HepG2 (cell line): ENCODE results near the gene BCAS3. TPM values are rescaled to one million over a fixed set of nuclear protein-coding genes. Genes with fewer than 3 reads are reported as not detected.

ENCODE experiments used
- ATAC-seq: fragments of 200-7000 bp; cut with Tn5 transposase; 3 replicates; pipeline ENCODE4 v1.9.1; 2020; ENCODE audit warnings: mild to moderate bottlenecking, moderate library complexity
- BruUV-seq: library from RNA; stranded (reverse); fragments of 400-500 nt; replicated peaks from 2 replicates; lab custom pipeline; 2021; lab: Mats Ljungman, UMichigan
- CTCF ChIA-PET: fragments of 300-600 bp; formaldehyde crosslinking; extraction: SDS; loops from one replicate; lab custom pipeline; 2021; ENCODE audit warnings: low total read pairs, inconsistent platforms, low intra/inter-chr PET ratio; lab: Yijun Ruan, JAX
- POLR2A ChIA-PET: fragments of 350-600 bp; sonication (Branson Sonifier 250); formaldehyde crosslinking; loops from one replicate; lab custom pipeline; 2020; ENCODE audit warnings: antibody characterized with exemption, inconsistent platforms; lab: Yijun Ruan, JAX
- DNase-seq: peaks from one replicate; pipeline ENCODE4 v3.0.0-alpha.2; 2015; ENCODE audit warnings: low spot score
- FAIRE-seq: peaks from 3 replicates; lab custom pipeline; 2011; peaks lifted over from hg19 to GRCh38; lab: Jason Lieb, UNC
- H2AFZ ChIP-seq: one replicate; pipeline ENCODE4 v1.6.1; 2011; ENCODE audit warnings: low read length, inconsistent platforms
- H3K27ac ChIP-seq: fragments of 300-600 bp; 3 replicates; pipeline ENCODE4 v1.8.0; 2011; ENCODE audit warnings: mixed run types, mild to moderate bottlenecking, mixed read lengths, low read length, inconsistent platforms; ENCODE audit not compliant: insufficient read depth; ENCODE audit errors: extremely low read length
- H3K27me3 ChIP-seq, 2 experiments: fragments of 200-600 bp in 1 of 2; 2 replicates in 1 of 2; 3 replicates in 1 of 2; pipeline versions ENCODE4 v1.6.0 to v1.8.0; 2011; ENCODE audit warnings: low read length in 2 of 2, mild to moderate bottlenecking in 2 of 2, moderate library complexity in 2 of 2, inconsistent platforms in 1 of 2; ENCODE audit not compliant: insufficient read depth in 2 of 2, control insufficient read depth in 1 of 2
- H3K36me3 ChIP-seq, 2 experiments: fragments of 200-600 bp in 1 of 2; replicated peaks in 1 of 2; 2 replicates in 1 of 2; 3 replicates in 1 of 2; pipeline versions ENCODE4 v1.5.1 to v1.8.0; 2011; ENCODE audit warnings: low read length in 2 of 2, inconsistent platforms in 1 of 2; ENCODE audit not compliant: insufficient read depth in 2 of 2, control insufficient read depth in 1 of 2
- H3K4me1 ChIP-seq: 2 replicates; pipeline ENCODE4 v1.5.1; 2012; ENCODE audit warnings: low read length, inconsistent platforms; ENCODE audit not compliant: insufficient read depth
- H3K4me2 ChIP-seq: 2 replicates; pipeline ENCODE4 v1.6.0; 2011; ENCODE audit warnings: low read depth, low read length, inconsistent platforms
- H3K4me3 ChIP-seq, 3 experiments: fragments of 200-600 bp in 1 of 3; sonication (generic), shearing (Covaris generic) in 1 of 3; replicated peaks in 1 of 3; 2 replicates each; pipeline ENCODE4 v1.5.1; 2011 to 2016; ENCODE audit warnings: low read length in 3 of 3, inconsistent platforms in 2 of 3, low read depth in 2 of 3, mild to moderate bottlenecking in 2 of 3, control low read depth in 1 of 3, mixed read lengths in 1 of 3; ENCODE audit not compliant: insufficient read depth in 1 of 3
- H3K79me2 ChIP-seq: one replicate; pipeline ENCODE4 v1.6.1; 2011; ENCODE audit warnings: low read length, inconsistent platforms; ENCODE audit not compliant: insufficient read depth
- H3K9ac ChIP-seq: 2 replicates; pipeline ENCODE4 v1.6.0; 2011; ENCODE audit warnings: mild to moderate bottlenecking, low read depth, low read length, inconsistent platforms; ENCODE audit not compliant: insufficient read depth
- H3K9me3 ChIP-seq: 2 replicates; pipeline ENCODE4 v1.5.1; 2012; ENCODE audit warnings: mild to moderate bottlenecking, low read length
- H4K20me1 ChIP-seq: 2 replicates; pipeline ENCODE4 v1.6.0; 2011; ENCODE audit warnings: inconsistent platforms, mild to moderate bottlenecking, low read length, moderate library complexity; ENCODE audit not compliant: insufficient read depth
- AHR ChIP-seq: IDR thresholded peaks from 2 replicates; pipeline ENCODE4 v1.6.1; 2018; ENCODE audit warnings: missing genetic modification reagents, missing compliant biosample characterization
- BATF2 ChIP-seq: sonication (generic); formaldehyde crosslinking; IDR thresholded peaks from 2 replicates; pipeline ENCODE4 v1.8.0; 2022; ENCODE audit warnings: mild to moderate bottlenecking, missing genetic modification reagents, moderate library complexity
- ELF1 ChIP-seq: sonication (generic); formaldehyde crosslinking; IDR thresholded peaks from 2 replicates; pipeline ENCODE4 v1.4.0; 2020; ENCODE audit warnings: missing genetic modification reagents
- FLYWCH1 ChIP-seq: sonication (generic); formaldehyde crosslinking; IDR thresholded peaks from 2 replicates; pipeline ENCODE4 v1.8.1; 2023; ENCODE audit warnings: mild to moderate bottlenecking, missing genetic modification reagents
- FOXK1 ChIP-seq: sonication (generic); formaldehyde crosslinking; IDR thresholded peaks from 2 replicates; pipeline ENCODE4 v1.4.0; 2020; ENCODE audit warnings: low read depth, missing genetic modification reagents, borderline replicate concordance
- HNF4A ChIP-seq: sonication (generic); formaldehyde crosslinking; IDR thresholded peaks from 2 replicates; pipeline ENCODE4 v1.4.0; 2020; ENCODE audit warnings: missing genetic modification reagents
- MAX ChIP-seq: IDR thresholded peaks from 2 replicates; pipeline ENCODE4 v1.6.1; 2012; ENCODE audit warnings: inconsistent platforms
- PATZ1 ChIP-seq: sonication (generic); formaldehyde crosslinking; IDR thresholded peaks from 2 replicates; pipeline ENCODE4 v1.4.0; 2020; ENCODE audit warnings: missing genetic modification reagents
- REPIN1 ChIP-seq: sonication (generic); formaldehyde crosslinking; IDR thresholded peaks from 2 replicates; pipeline ENCODE4 v1.8.0; 2022; ENCODE audit warnings: missing genetic modification reagents, low read depth, mild to moderate bottlenecking, borderline replicate concordance
- RFX5 ChIP-seq: IDR thresholded peaks from 2 replicates; pipeline ENCODE4 v1.6.1; 2011; ENCODE audit warnings: low read depth, low read length, improper control_type of control experiment
- RXRA ChIP-seq: sonication (generic); formaldehyde crosslinking; IDR thresholded peaks from 2 replicates; pipeline ENCODE4 v1.5.1; 2020; ENCODE audit warnings: missing genetic modification reagents
- RXRB ChIP-seq: IDR thresholded peaks from 2 replicates; pipeline ENCODE4 v1.6.1; 2016; ENCODE audit warnings: borderline replicate concordance, missing genetic modification reagents, missing compliant biosample characterization
- SYNCRIP ChIP-seq: fragments of 200-400 bp; formaldehyde crosslinking; IDR thresholded peaks from 2 replicates; pipeline ENCODE4 v1.6.1; 2018; ENCODE audit warnings: mild to moderate bottlenecking, low read depth, low read length; ENCODE audit not compliant: insufficient read depth
- ZBTB34 ChIP-seq: sonication (generic); formaldehyde crosslinking; IDR thresholded peaks from 2 replicates; pipeline ENCODE4 v1.8.0; 2022; ENCODE audit warnings: mild to moderate bottlenecking, missing genetic modification reagents
- ZFY ChIP-seq: sonication (generic); formaldehyde crosslinking; IDR thresholded peaks from 2 replicates; pipeline ENCODE4 v1.4.0; 2020; ENCODE audit warnings: missing genetic modification reagents
- ZMYM4 ChIP-seq: sonication (generic); formaldehyde crosslinking; IDR thresholded peaks from 2 replicates; pipeline ENCODE4 v1.8.1; 2023; ENCODE audit warnings: mild to moderate bottlenecking, missing genetic modification reagents
- ZNF292 ChIP-seq: sonication (generic); formaldehyde crosslinking; IDR thresholded peaks from 2 replicates; pipeline ENCODE4 v1.8.1; 2022; ENCODE audit warnings: mild to moderate bottlenecking, low read depth, missing genetic modification reagents, borderline replicate concordance
- ZNF331 ChIP-seq: sonication (generic); formaldehyde crosslinking; IDR thresholded peaks from 2 replicates; pipeline ENCODE4 v1.4.0; 2020; ENCODE audit warnings: missing genetic modification reagents
- ZNF441 ChIP-seq: sonication (generic); formaldehyde crosslinking; IDR thresholded peaks from 2 replicates; pipeline ENCODE4 v1.7.0; 2021; ENCODE audit warnings: missing genetic modification reagents, borderline replicate concordance
- ZNF614 ChIP-seq: IDR thresholded peaks from 2 replicates; pipeline ENCODE4 v1.6.1; 2018; ENCODE audit warnings: missing biosample characterization, missing genetic modification reagents, inconsistent platforms, borderline replicate concordance
- ZNF841 ChIP-seq: sonication (generic); formaldehyde crosslinking; IDR thresholded peaks from 2 replicates; pipeline ENCODE4 v1.8.1; 2023; ENCODE audit warnings: missing genetic modification reagents, borderline replicate concordance
- ZNF891 ChIP-seq: sonication (generic); formaldehyde crosslinking; IDR thresholded peaks from 2 replicates; pipeline ENCODE4 v1.5.0; 2020; ENCODE audit warnings: mild to moderate bottlenecking, missing genetic modification reagents
- WGBS: methylation state at CpG from one replicate; pipeline ENCODE4 v1.1.6; 2017; ENCODE audit warnings: low lambda C conversion rate; 5-methylcytosine and 5-hydroxymethylcytosine counted together
- in situ Hi-C: cut with HindIII; loops from 2 replicates; pipeline ENCODE4 v1.10.0; 2017; ENCODE audit warnings: low pct_unique_long_range_greater_than_20kb; ENCODE audit not compliant: extremely low pct_ligation_motif_present
- intact Hi-C: fragments of 100-400 bp; cut with micrococcal nuclease; formaldehyde crosslinking; loops from one replicate; pipeline ENCODE4 v1.10.0; 2022; ENCODE audit not compliant: unreplicated experiment
- polyA plus RNA-seq, 8 experiments: library from polyadenylated mRNA; depleted of rRNA in 3 of 8; stranded (reverse) in 7 of 8; unstranded in 1 of 8; fragments of >200 nt; fragmentation: Illumina TruSeq in 4 of 8; extraction: Trizol in 4 of 8; gene quantifications; 2 replicates each; pipeline versions ENCODE4 v1.2.1 to v1.2.3, GENCODE V29; 2011 to 2016; ENCODE audit warnings: low read depth in 4 of 8, missing spikeins in 1 of 8, mixed read lengths in 1 of 8; ENCODE audit not compliant: insufficient read depth in 1 of 8
- total RNA-seq, 5 experiments: library from RNA; depleted of rRNA; stranded (reverse); fragments of >200 nt; fragmentation: Illumina TruSeq; extraction: Trizol; gene quantifications; 2 replicates each; pipeline ENCODE4 v1.2.3, GENCODE V29; 2016; ENCODE audit warnings: low read depth in 1 of 5

BCAS3 gene
- total and polyA plus RNA-seq, 2 of the 13 experiments (the other 11 are each of a cell fraction or from before 2014, with no cell fraction given), result 10.7 to 11.2 TPM

- Histone ChIP-seq H3K27ac (no peak overlapping the region), H3K27me3 (no peaks in the 10 kb centered on the region), H2AFZ (no peak overlapping the region), H3K9me3 (no peaks in the 10 kb centered on the region), H4K20me1 (no peaks in the 10 kb centered on the region), H3K36me3 (no peaks in the 10 kb centered on the region), H3K4me3 (peak overlapping the region in 1 of 3 experiments; percentile 0; a peak in 1 of 6 replicates), H3K4me2 (peak overlapping the region; percentile 38), H3K79me2 (no peaks in the 10 kb centered on the region), H3K4me1 (peaks cover 31% of the 10 kb centered on the region), H3K9ac (no peak overlapping the region)
- ChIA-PET POLR2A (no interaction called here), CTCF (no interaction called here)
- BruUV-seq, result no TSS peak
- intact Hi-C loops (no loop called here), in situ Hi-C loops (no loop called here)
- whole genome bisulfite sequencing, result 16% methylated on average over 2 of the region's 3 CpGs
- ATAC-seq, result peak; percentile 97
- no peak for FAIRE-seq
- DNase-seq, result peak; percentile 39
- TF ChIP-seq REPIN1 (CRISPR knock-in tag), result 0 out of 2 replicates have a peak, but pooled peaks have one; percentile 30
- no peak for TF ChIP-seq ZNF841 (CRISPR knock-in tag)
- TF ChIP-seq HNF4A (CRISPR knock-in tag), result 0 out of 2 replicates have a peak, but pooled peaks have one; percentile 48
- TF ChIP-seq ZNF614 (CRISPR knock-in tag), result peak; percentile 37; the same call in 1 of the 2 replicates
- TF ChIP-seq SYNCRIP, result no peak
- TF ChIP-seq RXRA (CRISPR knock-in tag), result peak; percentile 79
- TF ChIP-seq ZFY (CRISPR knock-in tag), result peak; percentile 27; the same call in 1 of the 2 replicates
- TF ChIP-seq RXRB (CRISPR knock-in tag), result peak; percentile 52; the same call in 1 of the 2 replicates
- no peak for TF ChIP-seq ZBTB34 (CRISPR knock-in tag)
- TF ChIP-seq RFX5, result no peak
- peak; percentile 52 for TF ChIP-seq MAX
- peak; percentile 65; the same call in 1 of the 2 replicates for TF ChIP-seq ZMYM4 (CRISPR knock-in tag)
- TF ChIP-seq ZNF331, result 0 out of 2 replicates have a peak, but pooled peaks have one; percentile 21
- peak; percentile 21; the same call in 1 of the 2 replicates for TF ChIP-seq ELF1
- no peak for TF ChIP-seq AHR (CRISPR knock-in tag)
- no peak for TF ChIP-seq FOXK1 (CRISPR knock-in tag)
- TF ChIP-seq ZNF292 (CRISPR knock-in tag), result peak; percentile 39; the same call in 1 of the 2 replicates
- peak; percentile 88 for TF ChIP-seq PATZ1 (CRISPR knock-in tag)
- TF ChIP-seq BATF2 (CRISPR knock-in tag), result no peak
- TF ChIP-seq ZNF441, result no peak
- TF ChIP-seq FLYWCH1 (CRISPR knock-in tag), result no peak
- TF ChIP-seq ZNF891 (CRISPR knock-in tag), result peak; percentile 9; the same call in 1 of the 2 replicates
These were observed 91.7 kb downstream of the BCAS3 start for GRCh38 chr17:60769327-60769726.
